ENCODE data around the gene MRM1.

GRCh38 chr17:36613155-36613554, 11.8 kb downstream of the MRM1 start:
- TF ChIP-seq CTCF (IDR thresholded peaks at IDR 0.05) (no peak), POLR2A (IDR thresholded peaks at IDR 0.05) (no peak)

Data from suprapubic skin (tissue), 3 donors.